ENCODE data around the gene DAGLB.
"Not testable (repeated sequence)": the region's sequence is repeated elsewhere in the genome, so short reads cannot be mapped to it uniquely, and the experiment has no call there.

Gene DAGLB

DNA sequence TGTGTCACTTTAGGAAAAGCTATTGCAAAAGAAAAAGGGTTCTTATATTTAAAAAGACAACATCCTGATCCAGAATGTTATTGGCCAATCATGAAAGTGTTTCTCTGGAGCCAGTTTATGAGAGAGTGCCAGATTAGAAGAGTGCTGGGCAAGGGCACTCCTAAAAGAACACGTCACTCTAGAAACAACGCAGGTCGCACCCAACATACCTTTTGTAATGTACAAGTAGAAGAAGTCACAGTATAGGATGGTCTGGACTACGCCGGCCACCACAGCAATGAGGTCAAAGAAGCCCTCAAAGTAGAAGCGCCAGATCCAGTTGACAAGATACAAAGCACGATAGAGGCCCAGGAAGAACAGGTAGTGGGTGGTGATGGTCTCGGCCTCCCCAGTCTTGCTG lies 18.1 kb upstream of the DAGLB start:
- DNase-seq (ENCODE audit: low read depth) = no peak
- in situ Hi-C loops (cut with HindIII; ENCODE audit: low sequenced_read_pairs) = no loop called here
- H3K4me3 ChIP-seq (ENCODE audit: low read depth, low read length) = no peak overlapping the region
- TF ChIP-seq, protein P1, sequence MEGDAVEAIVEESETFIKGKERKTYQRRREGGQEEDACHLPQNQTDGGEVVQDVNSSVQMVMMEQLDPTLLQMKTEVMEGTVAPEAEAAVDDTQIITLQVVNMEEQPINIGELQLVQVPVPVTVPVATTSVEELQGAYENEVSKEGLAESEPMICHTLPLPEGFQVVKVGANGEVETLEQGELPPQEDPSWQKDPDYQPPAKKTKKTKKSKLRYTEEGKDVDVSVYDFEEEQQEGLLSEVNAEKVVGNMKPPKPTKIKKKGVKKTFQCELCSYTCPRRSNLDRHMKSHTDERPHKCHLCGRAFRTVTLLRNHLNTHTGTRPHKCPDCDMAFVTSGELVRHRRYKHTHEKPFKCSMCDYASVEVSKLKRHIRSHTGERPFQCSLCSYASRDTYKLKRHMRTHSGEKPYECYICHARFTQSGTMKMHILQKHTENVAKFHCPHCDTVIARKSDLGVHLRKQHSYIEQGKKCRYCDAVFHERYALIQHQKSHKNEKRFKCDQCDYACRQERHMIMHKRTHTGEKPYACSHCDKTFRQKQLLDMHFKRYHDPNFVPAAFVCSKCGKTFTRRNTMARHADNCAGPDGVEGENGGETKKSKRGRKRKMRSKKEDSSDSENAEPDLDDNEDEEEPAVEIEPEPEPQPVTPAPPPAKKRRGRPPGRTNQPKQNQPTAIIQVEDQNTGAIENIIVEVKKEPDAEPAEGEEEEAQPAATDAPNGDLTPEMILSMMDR (IDR thresholded peaks at IDR 0.05; ENCODE audit: low read depth, low read length, missing control alignments) = no peak

GRCh38 chr7:6463609-6464008 lies 15.9 kb upstream of the DAGLB start:
- H3K4me3 ChIP-seq (ENCODE audit: low read depth, low read length); DNase-seq (ENCODE audit: low read depth); in situ Hi-C loops (cut with HindIII; ENCODE audit: low sequenced_read_pairs): not testable (repeated sequence)

DNA sequence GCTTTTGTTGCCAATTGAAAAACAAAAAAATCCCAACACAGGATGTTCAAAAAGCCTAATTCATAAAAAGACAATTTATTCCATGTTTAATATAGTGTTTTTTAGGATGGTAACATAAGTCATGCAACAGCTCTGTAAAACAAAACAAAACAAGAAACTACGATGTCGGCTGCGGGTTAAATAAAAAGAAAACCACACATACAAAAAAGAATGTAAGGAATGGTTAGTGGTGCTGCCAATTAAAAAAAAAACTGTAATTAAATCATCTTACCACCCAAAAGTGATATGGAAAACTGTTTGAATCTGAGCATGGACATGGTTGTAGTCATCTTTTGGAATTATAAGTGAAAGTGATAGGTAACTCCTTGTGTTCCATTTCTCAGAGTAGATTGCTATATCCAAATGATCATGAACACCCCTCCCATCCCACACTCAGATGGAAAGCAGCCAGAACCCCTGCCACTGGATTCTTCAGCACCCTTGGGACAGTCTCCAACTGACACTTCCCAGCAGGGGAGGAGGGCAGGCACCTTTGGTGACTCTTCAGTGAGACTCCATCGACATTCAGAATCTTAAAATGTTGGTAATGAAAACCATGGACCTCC lies 14.3 kb upstream of the DAGLB start:
- in situ Hi-C loops (cut with HindIII; ENCODE audit: low sequenced_read_pairs) = no loop called here
- no peak overlapping the region for H3K4me3 ChIP-seq (ENCODE audit: low read depth, low read length)
- DNase-seq (ENCODE audit: low read depth) = no peak
- TF ChIP-seq, protein P1 (IDR thresholded peaks at IDR 0.05; ENCODE audit: low read depth, low read length, missing control alignments) = no peak

DNA sequence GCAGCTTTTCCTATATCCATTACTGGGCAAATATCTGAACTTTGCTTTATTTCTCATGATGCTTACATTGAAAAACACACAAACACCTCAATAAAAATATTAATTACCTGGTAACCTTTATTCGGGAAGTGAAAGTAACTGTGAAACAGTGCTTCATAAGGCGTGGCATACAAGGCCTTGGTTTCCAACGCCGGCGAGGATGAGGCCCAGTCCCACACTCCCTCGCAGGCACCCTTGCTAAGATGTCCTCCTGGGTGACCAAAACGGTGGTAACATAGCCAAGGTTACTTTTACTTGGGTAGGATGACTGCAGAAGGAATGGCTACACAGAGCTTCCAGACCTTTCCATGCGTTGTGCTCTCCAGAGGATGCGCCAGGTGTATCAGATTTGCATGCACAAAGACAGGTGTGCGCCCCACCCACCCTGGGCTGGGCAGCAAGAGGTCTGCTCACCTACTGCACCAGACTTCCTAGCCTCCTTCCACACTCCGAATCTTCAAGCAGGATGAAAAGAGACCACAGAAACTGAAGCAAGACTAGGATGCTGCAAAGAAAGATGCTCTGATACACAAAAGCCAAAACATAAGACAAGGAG lies 13.3 kb upstream of the DAGLB start:
- in situ Hi-C loops (cut with HindIII; ENCODE audit: low sequenced_read_pairs) = no loop called here
- TF ChIP-seq, protein P1 (IDR thresholded peaks at IDR 0.05; ENCODE audit: low read depth, low read length, missing control alignments) = no peak
- DNase-seq (ENCODE audit: low read depth) = no peak
- no peak overlapping the region for H3K4me3 ChIP-seq (ENCODE audit: low read depth, low read length)

DNA sequence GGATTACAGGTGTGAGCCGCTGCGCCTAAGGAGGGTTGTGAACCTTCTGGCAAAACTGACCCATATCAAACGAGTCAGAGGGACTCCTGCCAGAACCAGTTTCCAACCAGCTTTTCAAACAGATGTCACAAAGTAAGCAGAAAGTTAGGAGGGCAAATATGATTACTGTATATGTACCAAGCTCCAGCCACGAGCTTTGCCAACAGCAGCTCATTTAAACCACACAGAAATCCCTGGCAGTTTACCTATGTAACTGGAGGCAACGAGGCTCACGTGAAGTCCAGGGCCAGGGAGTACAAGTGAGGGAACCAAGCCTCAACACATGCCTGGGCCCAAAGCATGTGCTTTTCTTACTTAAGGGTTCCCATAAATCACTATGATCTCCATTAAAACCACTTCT lies 12.5 kb upstream of the DAGLB start:
- in situ Hi-C loops (cut with HindIII; ENCODE audit: low sequenced_read_pairs) = no loop called here
- no peak overlapping the region for H3K4me3 ChIP-seq (ENCODE audit: low read depth, low read length)
- TF ChIP-seq, protein P1 (IDR thresholded peaks at IDR 0.05; ENCODE audit: low read depth, low read length, missing control alignments) = no peak

GRCh38 chr7:6458676-6459075 lies 10.9 kb upstream of the DAGLB start:
- DNase-seq (ENCODE audit: low read depth); in situ Hi-C loops (cut with HindIII; ENCODE audit: low sequenced_read_pairs); H3K4me3 ChIP-seq (ENCODE audit: low read depth, low read length): not testable (repeated sequence)

More for the DNA sequence above, 12.5 kb upstream of the DAGLB start:
- DNase-seq (ENCODE audit: low read depth) = no peak

GRCh38 chr7:6453734-6454133 lies 6.0 kb upstream of the DAGLB start:
- no peak overlapping the region for H3K4me3 ChIP-seq (ENCODE audit: low read depth, low read length)
- TF ChIP-seq, protein P1 (IDR thresholded peaks at IDR 0.05; ENCODE audit: low read depth, low read length, missing control alignments) = no peak
- DNase-seq (ENCODE audit: low read depth) = no peak
- in situ Hi-C loops (cut with HindIII; ENCODE audit: low sequenced_read_pairs) = no loop called here

All from astrocyte of the cerebellum (primary cell).